CD4-positive, alpha-beta T cell treated with Interleukin-12 subunit alpha and Interleukin-12 subunit beta, for 1 hour (primary cell): ENCODE data around the gene ADGRA3.
A peak's percentile ranks its signal among the peaks of the same experiment; 100 is the strongest.
"Not testable (repeated sequence)": the region's sequence is repeated elsewhere in the genome, so short reads cannot be mapped to it uniquely, and the experiment has no call there.

ENCODE experiments used
- DNase-seq: peaks from one replicate; pipeline ENCODE4 v3.0.0-alpha.2; 2020

ADGRA3 gene

GRCh38 chr4:22435652-22436051 is 80.2 kb downstream of the ADGRA3 start:
- no peak for DNase-seq

- DNase-seq: no peak
These were observed 81.0 kb downstream of the ADGRA3 start for GRCh38 chr4:22434895-22435294.

DNA sequence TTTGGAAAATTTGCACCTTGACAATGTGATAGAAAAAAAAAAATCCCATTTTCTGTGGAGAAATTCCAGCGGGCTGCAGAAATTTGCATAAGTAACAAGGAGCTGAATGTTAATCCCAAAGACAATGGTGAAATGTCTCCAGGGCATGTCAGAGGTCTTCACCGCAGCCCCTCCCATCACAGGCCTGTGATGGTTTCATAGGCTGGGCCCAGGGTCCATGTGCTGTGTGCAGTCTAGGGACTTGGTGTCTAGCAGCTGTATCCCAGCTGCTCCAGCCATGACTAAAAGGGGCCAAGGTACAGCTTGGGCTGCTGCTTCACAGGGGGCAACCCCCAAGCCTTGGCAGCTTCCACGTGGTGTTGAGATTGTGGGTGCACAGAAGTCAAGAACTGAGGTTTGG is 85.2 kb downstream of the ADGRA3 start:
- no peak for DNase-seq

- no peak for DNase-seq
These were observed 87.4 kb downstream of the ADGRA3 start for GRCh38 chr4:22428441-22428840.

DNA sequence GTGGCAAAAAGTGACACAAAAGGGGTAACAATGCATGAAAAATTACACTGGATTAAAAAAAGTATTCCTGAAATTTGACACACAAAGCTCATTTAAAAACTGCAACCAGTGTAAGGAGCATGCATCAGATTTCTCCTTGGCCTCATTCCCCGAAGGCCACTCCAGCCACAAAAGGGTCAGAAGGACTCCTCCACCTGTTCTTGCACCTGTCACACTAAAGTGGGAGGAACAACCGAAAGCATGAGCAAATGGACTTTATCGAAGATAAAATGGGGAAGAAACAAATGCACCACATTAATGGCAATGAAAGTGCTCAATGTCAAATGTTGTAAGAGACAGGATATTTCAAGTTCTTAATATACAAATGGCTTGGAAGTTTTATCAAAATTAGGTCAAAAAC is 88.2 kb downstream of the ADGRA3 start:
- DNase-seq: no peak

- DNase-seq: no peak
These were observed 95.6 kb downstream of the ADGRA3 start for GRCh38 chr4:22420291-22420690.

DNA sequence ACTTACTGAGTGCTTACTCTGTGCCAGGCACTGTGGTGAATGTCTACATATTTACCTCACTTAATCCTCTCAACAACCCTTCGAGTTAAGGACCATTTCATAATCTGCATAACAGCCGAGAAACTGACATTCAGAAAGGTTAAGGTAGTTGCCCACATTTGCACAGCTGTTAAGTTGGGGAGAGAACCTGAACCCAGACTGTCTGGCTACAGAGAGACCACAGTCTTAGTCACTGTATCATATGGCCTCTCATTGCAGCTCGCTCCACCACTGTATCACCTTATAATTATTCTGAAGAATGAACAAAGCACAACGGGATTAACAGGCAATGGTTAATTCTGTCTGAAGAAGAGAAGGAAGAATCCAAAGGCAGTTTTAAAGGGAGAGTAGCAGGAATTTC is 98.5 kb downstream of the ADGRA3 start:
- DNase-seq: no peak

- no peak for DNase-seq
These were observed 99.5 kb downstream of the ADGRA3 start for GRCh38 chr4:22416403-22416802.

- no peak for DNase-seq
These were observed 101.0 kb downstream of the ADGRA3 start for GRCh38 chr4:22414833-22415232.

DNA sequence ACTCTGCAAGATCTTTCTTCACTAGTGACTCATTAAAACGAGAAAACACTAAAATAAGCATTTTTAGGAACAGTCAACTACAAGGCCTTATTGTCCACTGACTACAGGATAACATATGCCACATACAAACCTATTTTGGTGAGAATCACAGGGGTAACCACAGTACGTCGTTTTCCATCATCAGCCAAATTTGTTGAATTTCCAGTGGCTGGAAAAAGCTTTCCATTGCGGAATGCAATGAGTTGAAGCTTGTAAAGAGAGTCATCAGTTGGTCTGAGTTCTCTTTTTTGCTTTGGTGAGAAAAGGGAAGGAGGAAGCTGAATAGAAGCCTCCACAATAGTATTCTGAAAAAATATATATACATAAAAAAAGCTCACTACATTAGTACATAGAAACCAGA is 102.4 kb downstream of the ADGRA3 start:
- no peak for DNase-seq

DNA sequence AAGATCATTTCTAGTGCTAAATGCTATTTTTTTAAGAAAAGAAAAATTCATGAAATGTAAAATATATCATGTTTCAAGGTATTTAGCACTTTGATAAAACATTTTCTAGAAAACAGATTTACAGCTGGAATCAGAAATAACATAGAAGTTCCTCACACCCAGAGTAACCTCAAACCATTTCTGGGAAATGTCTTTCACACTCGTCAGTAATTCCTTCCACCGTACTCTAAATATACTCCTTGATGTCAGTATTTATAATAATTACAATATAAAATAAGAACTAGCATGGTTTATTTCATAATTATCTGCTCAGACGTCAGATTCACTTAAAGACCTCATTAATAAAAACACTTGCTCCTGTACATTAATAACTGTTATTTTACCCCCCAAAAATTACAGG is 103.9 kb downstream of the ADGRA3 start:
- DNase-seq: no peak

- DNase-seq: no peak
These were observed 105.1 kb downstream of the ADGRA3 start for GRCh38 chr4:22410645-22411247.

DNA sequence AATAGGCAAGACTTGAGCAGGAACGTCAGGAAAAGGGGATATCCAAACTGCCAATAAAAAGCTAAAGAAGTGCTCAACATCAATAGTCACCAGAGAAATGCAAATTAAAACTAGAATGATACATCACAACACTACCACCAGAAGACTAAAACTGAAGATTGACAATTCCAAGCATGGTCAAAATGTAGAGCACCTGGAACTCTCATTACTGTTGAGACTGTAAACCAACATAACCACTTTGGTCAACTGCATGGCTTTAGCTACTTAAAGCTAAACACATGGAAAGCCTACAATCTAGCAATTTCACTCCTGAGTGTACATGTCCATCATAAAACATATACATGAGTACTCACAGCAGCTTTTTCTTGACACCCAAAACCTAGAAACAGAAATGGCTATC is 107.4 kb downstream of the ADGRA3 start:
- no peak for DNase-seq

DNA sequence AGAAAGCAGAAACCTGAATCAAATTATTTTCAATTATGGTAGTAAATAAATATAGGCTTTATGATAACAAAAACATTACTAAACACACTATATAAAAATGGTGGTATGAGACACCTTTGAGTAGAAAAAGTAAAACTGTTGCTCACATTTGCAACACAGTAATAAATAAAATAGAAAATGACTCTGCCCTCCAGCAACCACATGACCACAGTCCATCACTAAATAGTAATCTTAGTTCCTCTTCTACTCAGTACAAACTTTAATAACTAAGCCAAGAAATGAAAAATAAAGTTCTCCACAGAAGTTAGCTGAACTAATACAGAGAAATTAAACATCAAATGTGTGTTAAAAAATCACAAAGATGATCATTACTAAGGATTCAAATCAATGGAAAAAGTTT is 108.5 kb downstream of the ADGRA3 start:
- no peak for DNase-seq

- no peak for DNase-seq
These were observed 117.2 kb downstream of the ADGRA3 start for GRCh38 chr4:22398671-22399070.

- DNase-seq: no peak
These were observed 124.3 kb downstream of the ADGRA3 start for GRCh38 chr4:22391551-22391950.

DNA sequence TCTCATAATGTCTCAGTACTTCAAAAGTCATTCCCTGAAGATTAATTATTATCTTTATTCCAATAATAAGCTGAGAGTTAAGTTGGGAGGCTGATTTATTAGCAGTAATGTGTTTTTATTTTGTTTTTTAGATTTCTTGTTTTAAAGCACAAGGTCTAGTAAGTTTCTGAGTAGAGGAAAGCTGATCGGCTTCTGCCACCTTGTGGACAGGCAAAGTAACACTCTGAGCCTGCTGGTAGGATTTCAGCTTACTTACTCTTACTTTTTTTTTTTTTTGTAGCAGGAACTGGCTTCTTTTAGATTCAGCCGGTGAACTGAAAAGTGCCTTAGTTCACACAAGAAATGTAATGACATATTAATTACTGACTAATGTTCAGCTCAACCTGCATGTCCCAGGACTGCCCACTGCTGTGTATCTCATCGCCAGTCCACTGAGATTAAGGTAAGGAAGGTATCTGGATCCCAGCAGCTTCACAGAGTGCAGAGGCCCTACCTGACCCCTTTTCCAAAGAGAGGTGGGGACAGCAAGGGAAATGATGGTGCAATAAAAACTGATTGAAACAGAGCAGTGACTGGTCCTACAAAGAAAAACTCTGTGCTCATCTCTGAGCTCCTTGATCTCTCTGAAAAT is 126.5 kb downstream of the ADGRA3 start:
- DNase-seq: peak; percentile 27

GRCh38 chr4:22385611-22386011 is 130.3 kb downstream of the ADGRA3 start:
- no peak for DNase-seq

GRCh38 chr4:22384154-22384553 is 131.7 kb downstream of the ADGRA3 start:
- no peak for DNase-seq

- DNase-seq: not testable (repeated sequence)
These were observed 133.7 kb downstream of the ADGRA3 start for GRCh38 chr4:22382216-22382615.

GRCh38 chr4:22372986-22373385 is 142.9 kb downstream of the ADGRA3 start:
- DNase-seq: no peak

DNA sequence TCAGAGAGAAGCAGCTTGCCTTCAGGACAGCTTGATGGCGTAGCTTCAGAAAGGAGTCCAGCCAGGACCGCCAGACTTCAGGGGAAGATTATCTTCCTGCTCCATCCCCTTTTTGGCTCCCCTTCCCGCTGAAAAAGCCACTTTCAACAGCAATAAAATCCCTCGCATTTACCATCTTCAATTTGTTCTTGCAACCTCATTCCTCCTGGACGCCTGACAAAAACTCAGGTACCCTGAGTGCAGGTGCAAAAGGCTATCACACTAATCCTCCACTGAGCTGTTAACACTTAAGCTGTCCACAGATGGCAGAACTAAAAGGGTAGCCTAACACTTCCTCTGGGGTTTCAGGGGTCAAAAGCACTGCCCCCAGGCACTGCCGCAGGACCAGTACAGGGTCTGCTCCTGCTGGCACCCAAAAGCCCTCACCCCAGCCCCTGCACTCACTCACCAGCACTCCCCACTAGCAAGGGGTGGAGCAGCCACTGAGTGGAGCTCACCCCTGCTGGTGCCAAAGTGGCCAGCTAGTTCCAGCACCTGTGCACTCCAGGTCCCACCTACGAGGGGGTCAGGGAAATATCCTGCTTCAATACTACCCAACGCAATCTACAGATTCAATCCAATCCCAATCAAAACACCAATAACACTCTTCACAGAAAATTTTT is 145.8 kb downstream of the ADGRA3 start:
- no peak for DNase-seq

- DNase-seq: no peak
These were observed 152.1 kb downstream of the ADGRA3 start for GRCh38 chr4:22363787-22364186.

DNA sequence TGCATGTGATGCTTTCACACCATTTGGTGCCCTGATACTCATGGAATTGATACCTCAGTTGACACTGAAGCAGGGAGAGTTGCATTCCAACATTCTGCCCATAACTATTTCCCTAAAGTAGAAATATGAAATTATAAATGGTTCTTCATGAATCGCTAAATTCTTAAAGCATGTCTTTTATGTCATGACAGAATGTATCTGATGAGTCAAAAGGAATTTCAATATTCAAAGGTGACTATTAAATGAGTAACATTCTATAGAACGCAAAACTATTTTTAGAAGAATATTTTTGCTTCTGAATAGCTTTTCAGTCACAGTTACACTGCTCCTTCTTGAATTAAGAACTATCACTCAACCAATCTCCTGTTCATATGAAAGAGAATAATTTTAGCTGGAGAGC is 152.8 kb downstream of the ADGRA3 start:
- no peak for DNase-seq
